GM21367 (cell line): ENCODE measurements around the gene A3GALT2.
A peak's percentile ranks its signal among the peaks of the same experiment; 100 is the strongest.
"Not testable (repeated sequence)": the region's sequence is repeated elsewhere in the genome, so short reads cannot be mapped to it uniquely, and the experiment has no call there.

Source experiments
- ATAC-seq: cut with Tn5 transposase; IDR thresholded peaks from one replicate; pipeline ENCODE4 v1.9.1; 2021; ENCODE audit not compliant: unreplicated experiment

Gene A3GALT2

DNA sequence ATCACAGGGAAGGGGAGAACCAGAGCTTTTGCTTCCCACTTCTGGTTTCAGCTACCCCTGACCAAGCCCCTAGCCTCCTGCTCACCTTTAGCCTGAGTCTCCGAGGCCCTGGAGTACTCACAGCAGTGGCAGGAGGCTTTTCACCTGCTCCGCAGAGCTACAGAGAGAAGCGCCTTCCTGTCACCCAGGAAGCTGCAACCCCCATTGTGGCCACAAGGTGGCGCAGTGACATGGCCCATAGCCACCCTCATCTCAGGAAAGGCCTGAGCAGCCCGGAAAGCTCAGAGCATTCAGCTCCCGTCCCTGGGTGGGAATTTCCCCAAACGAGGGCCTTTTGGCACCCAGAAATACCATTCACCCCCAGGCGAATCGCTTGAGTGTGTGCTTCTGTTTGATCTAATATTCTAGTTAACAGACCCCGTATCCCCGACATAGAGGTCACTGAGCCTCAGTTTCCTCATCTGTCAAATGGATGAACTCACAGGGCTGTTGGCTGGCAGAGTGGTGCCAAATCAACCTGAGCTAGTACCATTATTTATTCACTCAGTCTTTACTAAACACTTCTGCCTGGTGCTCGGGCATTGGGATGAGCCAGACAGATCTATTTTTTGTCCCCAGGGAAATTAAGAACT is 25.3 kb downstream of the A3GALT2 start:
- peak; percentile 57 for ATAC-seq

DNA sequence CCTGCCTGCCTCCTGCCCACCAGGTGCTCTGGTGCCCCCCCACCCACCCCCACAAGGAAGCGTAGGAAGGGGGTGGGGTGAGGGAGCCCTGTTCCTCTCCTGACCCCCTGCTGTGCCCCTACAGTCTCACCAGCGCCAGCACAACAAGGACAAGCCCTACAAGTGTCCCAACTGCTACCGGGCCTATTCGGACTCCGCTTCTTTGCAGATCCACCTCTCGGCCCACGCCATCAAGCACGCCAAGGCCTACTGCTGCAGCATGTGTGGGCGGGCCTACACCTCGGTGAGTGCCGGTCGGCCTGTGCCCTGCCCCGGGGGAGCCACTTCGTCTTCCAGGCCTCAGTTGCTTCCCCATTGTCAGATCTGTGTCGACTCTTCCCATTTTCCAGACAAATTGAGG is 25.9 kb downstream of the A3GALT2 start:
- no peak for ATAC-seq

GRCh38 chr1:33294071-33295010 is 26.6 kb downstream of the A3GALT2 start:
- no peak for ATAC-seq

DNA sequence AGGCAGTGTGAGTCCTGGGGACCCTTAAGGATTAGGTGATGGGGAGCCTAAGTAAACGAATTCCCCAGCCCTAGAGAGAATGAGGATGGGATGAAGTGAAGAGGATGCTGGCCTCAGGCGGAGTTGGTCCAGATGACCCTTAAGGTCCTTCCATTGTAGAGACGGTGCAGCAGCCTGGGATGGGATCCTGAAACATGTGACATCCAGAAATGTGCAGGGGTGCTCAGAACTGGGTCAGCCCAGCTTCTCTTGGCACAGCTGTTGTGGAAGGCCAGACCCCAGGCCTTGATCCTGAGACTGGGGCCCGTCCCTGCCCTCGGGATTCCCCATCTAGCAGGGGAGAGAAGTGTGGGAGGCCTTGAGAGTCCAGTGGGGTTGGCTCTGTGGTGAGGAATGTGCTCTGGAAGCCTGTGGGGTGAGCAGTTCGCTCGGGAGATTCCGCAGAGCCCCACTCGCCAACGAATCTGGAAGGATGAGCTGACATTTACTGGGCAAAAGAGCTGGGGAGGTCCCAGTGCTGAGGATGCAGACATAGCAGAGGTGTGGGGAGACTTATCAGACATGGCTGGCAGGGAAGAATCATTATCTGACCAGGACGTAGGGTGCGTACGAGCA is 28.1 kb downstream of the A3GALT2 start:
- no peak for ATAC-seq

GRCh38 chr1:33290615-33291014 is 30.3 kb downstream of the A3GALT2 start:
- not testable (repeated sequence) for ATAC-seq

- no peak for ATAC-seq
Observed at GRCh38 chr1:33289858-33290154, 31.1 kb downstream of the A3GALT2 start.

- no peak for ATAC-seq
Observed at GRCh38 chr1:33288976-33289857, 31.7 kb downstream of the A3GALT2 start.

GRCh38 chr1:33287317-33287716 is 33.6 kb downstream of the A3GALT2 start:
- no peak for ATAC-seq

DNA sequence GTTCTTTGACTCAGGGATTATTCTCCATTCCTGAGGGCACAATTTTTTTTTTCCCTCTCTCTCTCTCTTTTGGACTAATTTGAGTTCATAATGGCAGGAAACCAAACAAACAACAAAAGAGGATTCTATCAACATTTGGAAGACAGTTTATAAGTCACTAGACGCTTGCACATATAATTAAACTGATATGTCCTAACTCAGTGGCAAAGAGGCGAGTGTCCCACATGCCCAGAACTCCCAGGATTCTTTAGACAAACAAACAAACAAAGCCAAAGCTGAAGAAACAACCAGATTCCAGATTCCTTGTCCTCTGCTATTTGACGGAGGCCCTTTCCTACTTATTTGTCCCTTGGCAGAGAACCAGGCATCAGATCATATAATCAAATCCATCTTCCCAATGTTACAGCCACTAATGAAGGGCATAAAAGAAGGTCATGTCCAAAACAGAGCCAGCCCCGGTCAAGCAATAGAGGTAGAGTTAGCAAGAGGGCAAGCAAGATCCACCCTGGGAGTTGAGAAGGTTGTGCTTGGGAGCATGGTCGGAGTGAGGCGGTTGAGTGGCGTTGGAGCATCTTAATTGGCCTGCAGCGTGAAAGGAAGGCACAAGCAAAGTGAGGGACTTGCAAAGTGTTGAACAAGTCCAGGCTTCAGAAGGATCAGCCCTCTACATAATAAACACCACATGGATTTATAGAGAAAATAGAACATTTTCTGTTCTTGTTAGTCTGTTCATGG is 34.3 kb downstream of the A3GALT2 start:
- ATAC-seq = no peak

GRCh38 chr1:33284049-33284448 is 36.8 kb downstream of the A3GALT2 start:
- ATAC-seq = no peak

GRCh38 chr1:33282791-33283190 is 38.1 kb downstream of the A3GALT2 start:
- ATAC-seq = no peak

GRCh38 chr1:33281554-33282303 is 39.2 kb downstream of the A3GALT2 start:
- no peak for ATAC-seq

GRCh38 chr1:33280091-33280661 is 40.7 kb downstream of the A3GALT2 start:
- ATAC-seq = no peak

GRCh38 chr1:33277488-33278084 is 43.3 kb downstream of the A3GALT2 start:
- no peak for ATAC-seq

DNA sequence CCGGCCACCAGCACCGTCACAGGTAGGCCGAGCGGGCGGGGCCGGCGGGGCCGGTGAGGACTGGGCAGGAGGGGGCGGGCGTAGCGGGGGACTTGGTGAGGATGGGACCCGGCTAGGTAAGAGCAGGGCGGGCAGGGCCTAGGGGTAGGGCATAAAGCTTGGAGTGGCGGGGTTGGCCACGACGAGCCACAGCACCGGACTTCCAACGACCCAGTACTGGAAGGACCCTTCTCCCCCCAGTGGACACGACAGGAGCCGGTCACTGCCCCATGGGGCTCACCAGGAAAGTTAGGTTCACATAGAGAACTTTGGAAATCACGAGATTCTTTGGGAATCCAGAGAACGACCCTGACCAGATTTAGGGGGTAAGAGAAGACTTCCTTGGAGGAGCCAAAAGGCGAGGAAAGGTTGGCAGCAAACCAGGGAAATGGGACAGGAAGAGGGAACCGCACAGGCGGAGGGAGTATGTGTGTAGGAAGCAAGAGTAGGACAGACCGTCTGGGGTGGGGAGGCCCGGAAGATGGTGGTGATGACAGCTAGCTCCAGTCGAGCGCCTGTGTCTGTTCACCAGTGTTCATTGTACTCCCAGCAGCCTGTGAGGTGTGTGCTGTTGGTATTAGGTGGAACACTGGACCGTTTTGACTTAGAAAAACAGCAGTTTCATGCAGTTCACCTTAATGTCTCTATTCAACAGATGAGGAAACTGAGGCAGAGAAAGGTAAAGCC is 44.2 kb downstream of the A3GALT2 start:
- ATAC-seq = no peak

DNA sequence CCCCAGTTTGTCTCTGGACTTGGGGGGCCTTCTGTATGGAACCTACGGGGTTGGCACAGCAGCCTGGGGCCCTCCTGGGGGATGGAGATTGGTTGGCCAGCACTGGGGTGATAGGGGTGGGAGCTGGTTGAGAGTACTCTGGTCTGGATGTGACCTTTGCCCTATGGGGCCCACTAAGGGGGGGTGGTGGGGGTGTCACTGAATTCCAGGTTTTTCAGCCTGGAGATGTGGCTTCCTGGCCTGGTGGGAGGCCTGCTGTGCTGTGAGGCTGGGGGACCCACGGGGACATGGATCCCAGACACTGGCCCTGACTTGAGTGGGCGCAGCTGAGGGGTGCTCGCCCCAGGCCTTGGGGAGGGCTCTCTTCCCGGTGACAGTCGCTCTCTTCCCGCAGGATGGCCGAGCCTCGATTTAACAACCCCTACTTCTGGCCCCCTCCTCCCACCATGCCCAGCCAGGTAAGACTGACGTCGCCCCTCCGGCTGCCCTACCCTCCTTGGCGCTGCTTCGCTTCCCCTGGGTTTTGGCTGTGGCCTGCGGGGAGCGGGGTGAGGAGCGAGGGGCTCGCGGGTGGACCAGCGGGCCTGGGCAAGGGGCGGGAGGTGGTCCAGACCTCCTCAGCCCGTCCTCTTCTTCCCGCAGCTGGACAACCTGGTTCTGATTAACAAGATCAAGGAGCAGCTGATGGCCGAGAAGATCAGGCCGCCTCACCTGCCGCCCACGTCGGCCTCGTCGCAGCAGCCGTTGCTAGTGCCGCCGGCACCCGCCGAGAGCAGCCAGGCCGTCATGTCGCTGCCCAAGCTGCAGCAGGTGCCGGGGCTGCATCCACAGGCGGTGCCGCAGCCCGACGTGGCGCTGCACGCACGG is 45.0 kb downstream of the A3GALT2 start:
- ATAC-seq = no peak

DNA sequence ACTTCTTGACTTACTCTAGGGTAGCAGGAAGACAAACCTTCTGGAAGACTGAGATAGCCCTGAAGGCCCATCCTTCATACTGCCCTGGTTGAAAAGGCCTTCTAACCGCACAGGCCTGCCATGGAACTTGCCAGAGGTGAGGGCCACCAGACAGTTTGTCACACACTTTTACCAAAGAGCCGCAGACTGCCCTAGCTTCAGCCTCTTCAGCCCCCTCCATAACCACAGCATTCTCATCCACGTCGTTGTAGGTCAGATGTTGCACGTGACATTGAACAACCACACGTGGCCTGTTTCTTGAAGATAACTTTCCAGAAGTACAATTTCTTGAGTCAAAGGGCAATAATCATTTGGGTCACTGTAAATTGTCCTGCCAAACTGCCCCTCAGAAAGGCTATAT is 45.7 kb downstream of the A3GALT2 start:
- ATAC-seq = no peak
